ENCODE data around the gene ADH1B. TPM values are rescaled to one million over a fixed set of nuclear protein-coding genes. Genes with fewer than 3 reads are reported as not detected.

Gene ADH1B
- total RNA-seq, 1 experiment from 2014 or later = 1.8 TPM

GRCh38 chr4:99264927-99265326 is 56.3 kb downstream of the ADH1B start:
- DNase-seq (ENCODE audit: low read depth, low spot score) = no peak
- TF ChIP-seq SIN3A (IDR thresholded peaks at IDR 0.05; ENCODE audit: low read depth) = no peak
- TF ChIP-seq REST (IDR thresholded peaks at IDR 0.05; ENCODE audit: low read depth) = no peak
- no peak for TF ChIP-seq EGR1 (IDR thresholded peaks at IDR 0.05; ENCODE audit: low read depth)
- TF ChIP-seq CBX3 (IDR thresholded peaks at IDR 0.05; ENCODE audit: low read depth) = no peak
- TF ChIP-seq POLR2AphosphoS5 (IDR thresholded peaks at IDR 0.05; ENCODE audit: low read depth, low read length) = no peak
- no peak for TF ChIP-seq EZH2 (IDR thresholded peaks at IDR 0.05)
- TF ChIP-seq, protein P1, sequence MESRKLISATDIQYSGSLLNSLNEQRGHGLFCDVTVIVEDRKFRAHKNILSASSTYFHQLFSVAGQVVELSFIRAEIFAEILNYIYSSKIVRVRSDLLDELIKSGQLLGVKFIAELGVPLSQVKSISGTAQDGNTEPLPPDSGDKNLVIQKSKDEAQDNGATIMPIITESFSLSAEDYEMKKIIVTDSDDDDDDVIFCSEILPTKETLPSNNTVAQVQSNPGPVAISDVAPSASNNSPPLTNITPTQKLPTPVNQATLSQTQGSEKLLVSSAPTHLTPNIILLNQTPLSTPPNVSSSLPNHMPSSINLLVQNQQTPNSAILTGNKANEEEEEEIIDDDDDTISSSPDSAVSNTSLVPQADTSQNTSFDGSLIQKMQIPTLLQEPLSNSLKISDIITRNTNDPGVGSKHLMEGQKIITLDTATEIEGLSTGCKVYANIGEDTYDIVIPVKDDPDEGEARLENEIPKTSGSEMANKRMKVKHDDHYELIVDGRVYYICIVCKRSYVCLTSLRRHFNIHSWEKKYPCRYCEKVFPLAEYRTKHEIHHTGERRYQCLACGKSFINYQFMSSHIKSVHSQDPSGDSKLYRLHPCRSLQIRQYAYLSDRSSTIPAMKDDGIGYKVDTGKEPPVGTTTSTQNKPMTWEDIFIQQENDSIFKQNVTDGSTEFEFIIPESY (IDR thresholded peaks at IDR 0.05; ENCODE audit: extremely low read depth, insufficient replicate concordance, low read length) = no peak
- no peak for TF ChIP-seq CEBPB (IDR thresholded peaks at IDR 0.05; ENCODE audit: low read depth)
- TF ChIP-seq ATF3 (IDR thresholded peaks at IDR 0.05) = no peak
- no peak for TF ChIP-seq RAD21 (IDR thresholded peaks at IDR 0.05; ENCODE audit: low read depth)
- TF ChIP-seq TCF7L2 (IDR thresholded peaks at IDR 0.05; ENCODE audit: borderline replicate concordance, extremely low read depth, insufficient read depth, insufficient read length) = no peak
- TF ChIP-seq, protein P2, sequence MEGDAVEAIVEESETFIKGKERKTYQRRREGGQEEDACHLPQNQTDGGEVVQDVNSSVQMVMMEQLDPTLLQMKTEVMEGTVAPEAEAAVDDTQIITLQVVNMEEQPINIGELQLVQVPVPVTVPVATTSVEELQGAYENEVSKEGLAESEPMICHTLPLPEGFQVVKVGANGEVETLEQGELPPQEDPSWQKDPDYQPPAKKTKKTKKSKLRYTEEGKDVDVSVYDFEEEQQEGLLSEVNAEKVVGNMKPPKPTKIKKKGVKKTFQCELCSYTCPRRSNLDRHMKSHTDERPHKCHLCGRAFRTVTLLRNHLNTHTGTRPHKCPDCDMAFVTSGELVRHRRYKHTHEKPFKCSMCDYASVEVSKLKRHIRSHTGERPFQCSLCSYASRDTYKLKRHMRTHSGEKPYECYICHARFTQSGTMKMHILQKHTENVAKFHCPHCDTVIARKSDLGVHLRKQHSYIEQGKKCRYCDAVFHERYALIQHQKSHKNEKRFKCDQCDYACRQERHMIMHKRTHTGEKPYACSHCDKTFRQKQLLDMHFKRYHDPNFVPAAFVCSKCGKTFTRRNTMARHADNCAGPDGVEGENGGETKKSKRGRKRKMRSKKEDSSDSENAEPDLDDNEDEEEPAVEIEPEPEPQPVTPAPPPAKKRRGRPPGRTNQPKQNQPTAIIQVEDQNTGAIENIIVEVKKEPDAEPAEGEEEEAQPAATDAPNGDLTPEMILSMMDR (IDR thresholded peaks at IDR 0.05 in 2 of 3, conservative IDR thresholded peaks at IDR 0.05 in 1 of 3; ENCODE audit: borderline replicate concordance in 1 of 3, insufficient read depth in 1 of 3, low read depth in 2 of 3, low read length in 2 of 3) = no peak
- TF ChIP-seq POLR2A (IDR thresholded peaks at IDR 0.05; ENCODE audit: borderline replicate concordance, extremely low read depth, insufficient read depth, insufficient read length) = no peak
- Histone ChIP-seq H3K4me2 (ENCODE audit: low read length) (no peak overlapping the region), H3K36me3 (ENCODE audit: control insufficient read depth in 1 of 2, insufficient read depth in 2 of 2, low read length in 2 of 2) (no peaks in the 10 kb centered on the region), H3K4me3 (replicated peaks in 1 of 2; ENCODE audit: low read depth in 1 of 2, low read length in 2 of 2) (no peak overlapping the region), H3K9me3 (ENCODE audit: control insufficient read depth in 1 of 2, insufficient read depth in 1 of 2, low read depth in 1 of 2, low read length in 2 of 2) (no peaks in the 10 kb centered on the region), H3K9me2 (ENCODE audit: insufficient read depth) (no peaks in the 10 kb centered on the region), H4K20me1 (ENCODE audit: insufficient read depth) (no peaks in the 10 kb centered on the region), H3K4me1 (ENCODE audit: control insufficient read depth in 1 of 2, insufficient read depth in 2 of 2, low read length in 2 of 2) (no peaks in the 10 kb centered on the region), H3K27ac (ENCODE audit: low read depth, low read length) (no peak overlapping the region), H3K79me2 (ENCODE audit: insufficient read depth, low read length) (no peaks in the 10 kb centered on the region), H2AFZ (ENCODE audit: low read depth, low read length, poor library complexity, severe bottlenecking) (no peak overlapping the region), H3K9ac (ENCODE audit: low read length) (no peak overlapping the region), H3K27me3 (ENCODE audit: insufficient read depth, low read length) (no peaks in the 10 kb centered on the region)
- CTCF ChIA-PET = no interaction called here
- intact Hi-C loops (cut with micrococcal nuclease) = no loop called here
- RAD21 ChIA-PET (ENCODE audit: low non-redundant PET in 1 of 2, low total read pairs in 2 of 2, uncharacterized antibody in 2 of 2, unreplicated experiment in 2 of 2) = no interaction called here
- ATAC-seq = no peak
- no TSS peak for BruUV-seq (replicated peaks)
- POLR2A ChIA-PET = no interaction called here

Measured in HCT116 (cell line).